Measurements from ENCODE around the gene YIPF1. TPM values are rescaled to one million over a fixed set of nuclear protein-coding genes. Genes with fewer than 3 reads are reported as not detected.
A peak's percentile ranks its signal among the peaks of the same experiment; 100 is the strongest.

The YIPF1 gene
- total RNA-seq = 10 to 100 TPM; 30.4 to 35.3 TPM

GRCh38 chr1:53889304-53890298 lies at the start of gene YIPF1:
YIPF1 (minus strand) TSS chr1:53889797; CDS start chr1:53888937, 860 bp downstream.
- Histone ChIP-seq H3K27ac (peak within 1 kb of the TSS; percentile 71), H3K4me1 (no peaks in the 10 kb centered on the region), H3K4me3 (peak within 1 kb of the TSS; percentile 97), H3K36me3 (no peaks in the 10 kb centered on the region), H3K9me3 (no peaks in the 10 kb centered on the region), H3K9ac (ENCODE audit: low read depth in 2 of 2, low read length in 2 of 2) (peak within 1 kb of the TSS; percentile 73 to 80), H3K27me3 (no peaks in the 10 kb centered on the region)
- DNase-seq = peak; percentile 93
- no peak for TF ChIP-seq CTCF (IDR thresholded peaks at IDR 0.05)
- intact Hi-C loops (cut with DNase I) = no loop called here

- TF ChIP-seq CTCF (IDR thresholded peaks at IDR 0.05) = no peak
- H3K36me3 ChIP-seq = no peaks in the 10 kb centered on the region
Observed at GRCh38 chr1:53938136-53938830, 48.7 kb upstream of the YIPF1 start.

GRCh38 chr1:53936430-53936829 lies 46.8 kb upstream of the YIPF1 start:
- Histone ChIP-seq H3K4me3 (no peak overlapping the region), H3K9me3 (no peaks in the 10 kb centered on the region), H3K4me1 (no peaks in the 10 kb centered on the region), H3K27me3 (no peaks in the 10 kb centered on the region), H3K9ac (ENCODE audit: low read depth in 2 of 2, low read length in 2 of 2) (no peak overlapping the region), H3K27ac (no peak overlapping the region), H3K36me3 (no peaks in the 10 kb centered on the region)
- TF ChIP-seq CTCF (IDR thresholded peaks at IDR 0.05) = no peak
- DNase-seq = no peak
- intact Hi-C loops (cut with DNase I) = no loop called here

More at GRCh38 chr1:53938136-53938830, 48.7 kb upstream of the YIPF1 start:
- no peak for DNase-seq
- Histone ChIP-seq H3K9me3 (no peaks in the 10 kb centered on the region), H3K4me1 (no peaks in the 10 kb centered on the region), H3K9ac (ENCODE audit: low read depth in 2 of 2, low read length in 2 of 2) (no peak overlapping the region), H3K27me3 (no peaks in the 10 kb centered on the region), H3K27ac (no peak overlapping the region), H3K4me3 (no peak overlapping the region)
- intact Hi-C loops (cut with DNase I) = no loop called here

DNA sequence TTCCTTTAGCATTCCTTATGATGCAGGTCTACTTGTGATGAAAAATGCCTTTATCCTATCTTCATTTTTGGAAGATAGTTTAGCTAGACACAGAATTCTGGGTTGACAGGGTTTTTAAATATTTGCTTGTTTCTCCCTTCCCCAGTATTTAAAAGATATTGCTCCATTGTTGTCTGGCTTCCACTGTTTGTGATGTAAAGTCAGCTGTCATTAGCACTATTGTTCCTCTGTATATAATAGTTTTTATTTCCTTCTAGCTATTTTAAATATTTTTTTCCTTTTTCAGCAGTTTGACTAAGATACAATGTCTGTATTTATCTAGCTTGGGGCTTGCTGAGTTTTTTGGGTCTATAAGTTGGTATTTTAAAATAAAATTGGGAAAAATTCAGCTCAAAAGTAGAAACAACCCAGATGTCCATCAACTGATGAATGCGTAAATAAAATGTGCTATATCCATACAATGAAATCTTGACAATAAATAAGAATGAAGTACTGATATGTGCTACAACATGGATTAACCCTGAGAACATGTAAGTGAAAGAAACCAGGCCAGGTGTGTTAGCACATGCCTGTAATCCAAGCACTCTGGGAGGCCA lies 44.7 kb upstream of the YIPF1 start:
- no peaks in the 10 kb centered on the region for H3K27me3 ChIP-seq
- no peaks in the 10 kb centered on the region for H3K4me1 ChIP-seq
- H3K9me3 ChIP-seq = no peaks in the 10 kb centered on the region
- no peak for DNase-seq
- no peak overlapping the region for H3K27ac ChIP-seq
- H3K36me3 ChIP-seq = no peaks in the 10 kb centered on the region
- no peak for TF ChIP-seq CTCF (IDR thresholded peaks at IDR 0.05)
- H3K9ac ChIP-seq (ENCODE audit: low read depth in 2 of 2, low read length in 2 of 2) = no peak overlapping the region
- no peak overlapping the region for H3K4me3 ChIP-seq
- intact Hi-C loops (cut with DNase I) = no loop called here

GRCh38 chr1:53931523-53931922 lies 41.9 kb upstream of the YIPF1 start:
- no peaks in the 10 kb centered on the region for H3K27me3 ChIP-seq
- DNase-seq = no peak

More at GRCh38 chr1:53931523-53931922, 41.9 kb upstream of the YIPF1 start:
- H3K4me1 ChIP-seq = no peaks in the 10 kb centered on the region
- no peak overlapping the region for H3K4me3 ChIP-seq
- no peak for TF ChIP-seq CTCF (IDR thresholded peaks at IDR 0.05)
- H3K27ac ChIP-seq = no peak overlapping the region
- H3K9ac ChIP-seq (ENCODE audit: low read depth in 2 of 2, low read length in 2 of 2) = no peak overlapping the region
- H3K36me3 ChIP-seq = no peaks in the 10 kb centered on the region
- intact Hi-C loops (cut with DNase I) = no loop called here
- no peaks in the 10 kb centered on the region for H3K9me3 ChIP-seq
